Duodenal mucosa (tissue), 2 donors: ENCODE measurements around the gene HTRA3.

Experiments used
- H3K27ac ChIP-seq: one replicate; pipeline ENCODE4 v1.7.0; 2013; ENCODE audit warnings: low read depth, low read length
- H3K27me3 ChIP-seq, 2 donors: one replicate each; pipeline ENCODE4 v1.7.0; 2013; ENCODE audit warnings: low read length in 2 of 2, control low read depth in 1 of 2; ENCODE audit not compliant: insufficient read depth in 2 of 2, control insufficient read depth in 1 of 2
- H3K36me3 ChIP-seq, 2 donors: one replicate each; pipeline ENCODE4 v1.7.0; 2013; ENCODE audit warnings: low read length in 2 of 2, control low read depth in 1 of 2; ENCODE audit not compliant: insufficient read depth in 2 of 2, control insufficient read depth in 1 of 2
- H3K4me1 ChIP-seq, 2 donors: one replicate each; pipeline ENCODE4 v1.7.0; 2013; ENCODE audit warnings: low read length in 2 of 2, control low read depth in 1 of 2; ENCODE audit not compliant: insufficient read depth in 2 of 2, control insufficient read depth in 1 of 2
- H3K4me3 ChIP-seq, 2 donors: one replicate each; pipeline ENCODE4 v1.7.0; 2013; ENCODE audit warnings: low read length in 2 of 2, low read depth in 1 of 2
- H3K9ac ChIP-seq, 2 donors: one replicate each; pipeline ENCODE4 v1.7.0; 2013; ENCODE audit warnings: low read length in 2 of 2, low read depth in 1 of 2
- H3K9me3 ChIP-seq, 2 donors: one replicate each; pipeline ENCODE4 v1.7.0; 2013; ENCODE audit warnings: low read length in 2 of 2, control low read depth in 1 of 2; ENCODE audit not compliant: control insufficient read depth in 1 of 2

HTRA3 gene

GRCh38 chr4:8280876-8281440 lies 11.4 kb downstream of the HTRA3 start:
- Histone ChIP-seq H3K27ac (no peak overlapping the region), H3K9ac (no peak overlapping the region), H3K9me3 (no peaks in the 10 kb centered on the region), H3K36me3 (no peaks in the 10 kb centered on the region), H3K4me3 (no peak overlapping the region), H3K27me3 (peaks cover 0 to 5% of the 10 kb centered on the region in 2 donors), H3K4me1 (peaks cover 0 to 3% of the 10 kb centered on the region in 2 donors)

GRCh38 chr4:8281519-8282133 lies 12.1 kb downstream of the HTRA3 start:
- no peaks in the 10 kb centered on the region for H3K36me3 ChIP-seq
- H3K27ac ChIP-seq: no peak overlapping the region
- no peaks in the 10 kb centered on the region for H3K9me3 ChIP-seq
- no peak overlapping the region for H3K9ac ChIP-seq
- H3K4me3 ChIP-seq: no peak overlapping the region
- H3K27me3 ChIP-seq: peaks cover 0 to under 1% of the 10 kb centered on the region in 2 donors
- peaks cover 0 to 2% of the 10 kb centered on the region in 2 donors for H3K4me1 ChIP-seq

- Histone ChIP-seq H3K9ac (no peak overlapping the region), H3K27ac (no peak overlapping the region), H3K9me3 (no peaks in the 10 kb centered on the region), H3K27me3 (no peaks in the 10 kb centered on the region), H3K4me1 (no peaks in the 10 kb centered on the region), H3K4me3 (no peak overlapping the region), H3K36me3 (no peaks in the 10 kb centered on the region)
These were observed 12.6 kb downstream of the HTRA3 start for GRCh38 chr4:8282134-8282641.

- Histone ChIP-seq H3K9me3 (no peaks in the 10 kb centered on the region), H3K36me3 (no peaks in the 10 kb centered on the region), H3K27me3 (no peaks in the 10 kb centered on the region), H3K27ac (no peak overlapping the region), H3K4me3 (no peak overlapping the region), H3K9ac (no peak overlapping the region), H3K4me1 (no peaks in the 10 kb centered on the region)
These were observed 13.2 kb downstream of the HTRA3 start for GRCh38 chr4:8282742-8283141.

GRCh38 chr4:8283161-8283560 lies 13.6 kb downstream of the HTRA3 start:
- Histone ChIP-seq H3K27ac (no peak overlapping the region), H3K9me3 (no peaks in the 10 kb centered on the region), H3K4me1 (no peaks in the 10 kb centered on the region), H3K36me3 (no peaks in the 10 kb centered on the region), H3K27me3 (no peaks in the 10 kb centered on the region), H3K4me3 (no peak overlapping the region), H3K9ac (no peak overlapping the region)

- no peaks in the 10 kb centered on the region for H3K9me3 ChIP-seq
- H3K4me3 ChIP-seq: no peak overlapping the region
- no peaks in the 10 kb centered on the region for H3K27me3 ChIP-seq
- H3K27ac ChIP-seq: no peak overlapping the region
- no peak overlapping the region for H3K9ac ChIP-seq
- H3K4me1 ChIP-seq: no peaks in the 10 kb centered on the region
- no peaks in the 10 kb centered on the region for H3K36me3 ChIP-seq
These were observed 14.1 kb downstream of the HTRA3 start for GRCh38 chr4:8283631-8284121.

GRCh38 chr4:8284391-8284790 lies 14.8 kb downstream of the HTRA3 start:
- Histone ChIP-seq H3K27ac (no peak overlapping the region), H3K4me1 (no peaks in the 10 kb centered on the region), H3K9me3 (no peaks in the 10 kb centered on the region), H3K9ac (no peak overlapping the region), H3K4me3 (no peak overlapping the region), H3K36me3 (no peaks in the 10 kb centered on the region), H3K27me3 (no peaks in the 10 kb centered on the region)

GRCh38 chr4:8285143-8285975 lies 15.8 kb downstream of the HTRA3 start:
- Histone ChIP-seq H3K27ac (no peak overlapping the region), H3K36me3 (no peaks in the 10 kb centered on the region), H3K27me3 (no peaks in the 10 kb centered on the region), H3K9me3 (no peaks in the 10 kb centered on the region), H3K9ac (no peak overlapping the region), H3K4me1 (no peaks in the 10 kb centered on the region), H3K4me3 (no peak overlapping the region)

GRCh38 chr4:8285976-8286718 lies 16.6 kb downstream of the HTRA3 start:
- H3K36me3 ChIP-seq: no peaks in the 10 kb centered on the region
- H3K27me3 ChIP-seq: no peaks in the 10 kb centered on the region
- no peak overlapping the region for H3K9ac ChIP-seq
- H3K4me1 ChIP-seq: no peaks in the 10 kb centered on the region
- H3K4me3 ChIP-seq: no peak overlapping the region
- no peaks in the 10 kb centered on the region for H3K9me3 ChIP-seq
- no peak overlapping the region for H3K27ac ChIP-seq
